Measurements from ENCODE around the gene ACSS3. TPM values are rescaled to one million over a fixed set of nuclear protein-coding genes. Genes with fewer than 3 reads are reported as not detected.

The ACSS3 gene
- total RNA-seq, 1 donor from 2014 or later = 23.4 TPM

DNA sequence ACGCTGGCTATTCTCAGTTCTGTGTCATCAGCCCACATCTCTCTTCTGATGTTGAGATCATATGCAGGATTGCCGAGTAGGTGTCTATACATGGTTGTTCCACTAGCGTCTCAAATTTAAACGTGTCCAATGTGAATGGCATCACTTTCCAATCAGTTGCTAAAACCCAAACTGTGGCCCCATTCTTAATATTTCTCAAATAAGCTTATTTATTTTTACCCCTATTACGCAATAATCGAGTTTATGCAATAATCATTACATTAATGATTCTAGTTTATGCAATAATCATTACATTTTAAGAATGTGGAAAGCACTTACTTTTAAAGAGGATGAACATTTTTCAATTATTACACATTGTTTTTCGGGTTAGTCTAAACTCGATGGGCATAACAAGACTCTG, 47.8 kb downstream of the ACSS3 start:
- Mint-ChIP-seq H3K4me3 (no peak overlapping the region), H3K27ac (no peak overlapping the region), H3K27me3 (ENCODE audit: low read depth) (no peaks in the 10 kb centered on the region), H3K36me3 (peaks cover 14% of the 10 kb centered on the region), H3K9me3 (peaks cover 14% of the 10 kb centered on the region), H3K4me1 (no peaks in the 10 kb centered on the region)
- DNase-seq (ENCODE audit: low spot score in 2 of 2, unreplicated experiment in 2 of 2) = no peak
- TF ChIP-seq, protein P1, sequence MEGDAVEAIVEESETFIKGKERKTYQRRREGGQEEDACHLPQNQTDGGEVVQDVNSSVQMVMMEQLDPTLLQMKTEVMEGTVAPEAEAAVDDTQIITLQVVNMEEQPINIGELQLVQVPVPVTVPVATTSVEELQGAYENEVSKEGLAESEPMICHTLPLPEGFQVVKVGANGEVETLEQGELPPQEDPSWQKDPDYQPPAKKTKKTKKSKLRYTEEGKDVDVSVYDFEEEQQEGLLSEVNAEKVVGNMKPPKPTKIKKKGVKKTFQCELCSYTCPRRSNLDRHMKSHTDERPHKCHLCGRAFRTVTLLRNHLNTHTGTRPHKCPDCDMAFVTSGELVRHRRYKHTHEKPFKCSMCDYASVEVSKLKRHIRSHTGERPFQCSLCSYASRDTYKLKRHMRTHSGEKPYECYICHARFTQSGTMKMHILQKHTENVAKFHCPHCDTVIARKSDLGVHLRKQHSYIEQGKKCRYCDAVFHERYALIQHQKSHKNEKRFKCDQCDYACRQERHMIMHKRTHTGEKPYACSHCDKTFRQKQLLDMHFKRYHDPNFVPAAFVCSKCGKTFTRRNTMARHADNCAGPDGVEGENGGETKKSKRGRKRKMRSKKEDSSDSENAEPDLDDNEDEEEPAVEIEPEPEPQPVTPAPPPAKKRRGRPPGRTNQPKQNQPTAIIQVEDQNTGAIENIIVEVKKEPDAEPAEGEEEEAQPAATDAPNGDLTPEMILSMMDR (IDR thresholded peaks at IDR 0.05; ENCODE audit: unreplicated experiment) = no peak

DNA sequence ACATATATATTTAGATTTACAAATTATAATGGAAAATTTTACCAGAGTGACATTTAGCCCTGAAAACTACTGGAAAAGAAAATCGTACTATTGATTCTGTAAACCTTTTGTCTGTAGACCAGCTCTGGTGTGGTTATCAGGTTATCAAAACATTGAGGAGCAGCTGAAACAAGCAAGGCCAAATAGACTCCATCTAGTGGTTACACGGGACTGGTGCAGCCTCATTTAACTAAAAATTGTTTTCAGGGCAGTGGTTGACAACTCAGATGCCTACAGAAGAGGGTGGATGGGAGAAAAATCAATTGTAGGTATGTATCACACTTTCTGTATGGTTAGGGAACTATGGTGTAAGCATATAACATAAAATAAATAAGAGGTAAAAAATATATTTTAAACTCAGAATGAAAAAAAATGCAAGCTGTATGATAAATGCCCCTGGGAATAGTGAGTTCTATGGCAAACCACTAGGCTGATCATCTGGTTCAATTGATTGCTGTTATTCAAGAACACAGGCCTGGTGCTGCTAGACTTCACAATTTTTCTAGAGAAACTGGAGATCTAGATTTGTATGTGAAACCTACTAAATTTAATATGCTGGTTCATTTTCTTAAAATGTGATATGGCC, 51.2 kb downstream of the ACSS3 start:
- Mint-ChIP-seq H3K27ac (no peak overlapping the region), H3K36me3 (peaks cover 17% of the 10 kb centered on the region), H3K27me3 (ENCODE audit: low read depth) (no peaks in the 10 kb centered on the region), H3K4me1 (no peaks in the 10 kb centered on the region), H3K4me3 (no peak overlapping the region), H3K9me3 (peaks cover 12% of the 10 kb centered on the region)
- no peak for DNase-seq (ENCODE audit: low spot score in 2 of 2, unreplicated experiment in 2 of 2)
- TF ChIP-seq, protein P1 (IDR thresholded peaks at IDR 0.05; ENCODE audit: unreplicated experiment) = peak; percentile 76

DNA sequence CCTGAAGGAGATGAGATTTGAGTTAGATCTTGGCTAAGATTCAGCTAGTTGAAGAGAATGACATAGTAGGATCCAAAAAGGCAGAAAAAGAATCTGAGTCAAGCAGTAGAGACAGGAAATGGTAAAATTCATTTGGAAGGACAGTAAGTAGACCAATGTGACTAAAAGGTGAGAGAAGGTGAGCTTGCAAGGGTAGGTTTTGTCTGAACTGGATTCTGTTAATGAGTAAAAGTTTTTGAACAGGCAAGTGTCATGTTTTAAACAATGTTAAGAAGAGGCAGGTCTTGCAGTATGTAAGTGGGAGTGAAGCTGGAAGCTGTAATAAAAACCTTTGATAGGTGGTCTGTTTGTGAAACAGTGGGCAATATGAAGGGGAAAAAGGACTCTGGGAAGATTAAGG, 58.6 kb downstream of the ACSS3 start:
- Mint-ChIP-seq H3K36me3 (peaks cover 2% of the 10 kb centered on the region), H3K4me1 (peaks cover 20% of the 10 kb centered on the region), H3K9me3 (no peaks in the 10 kb centered on the region), H3K4me3 (no peak overlapping the region), H3K27me3 (ENCODE audit: low read depth) (no peaks in the 10 kb centered on the region), H3K27ac (no peak overlapping the region)
- TF ChIP-seq, protein P1 (IDR thresholded peaks at IDR 0.05; ENCODE audit: unreplicated experiment) = no peak
- DNase-seq (ENCODE audit: low spot score in 2 of 2, unreplicated experiment in 2 of 2) = no peak

DNA sequence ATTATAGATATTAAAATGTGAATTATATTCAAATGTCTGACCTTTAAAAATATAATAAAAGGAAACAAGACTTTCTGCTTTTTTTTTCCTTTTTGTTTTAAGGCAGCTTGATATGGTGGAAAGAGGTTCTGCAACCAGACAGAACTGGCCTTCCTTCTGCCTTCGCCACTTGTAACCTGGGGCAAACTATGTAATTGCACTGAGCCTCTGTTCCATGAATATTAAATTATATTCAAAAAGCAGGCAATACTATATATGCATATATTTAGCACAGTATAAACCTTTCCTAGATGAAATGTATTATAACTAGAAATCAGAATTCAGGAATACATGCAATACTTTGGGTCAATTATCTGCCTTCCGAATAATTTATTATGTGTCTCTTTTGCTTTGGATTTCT, 59.9 kb downstream of the ACSS3 start:
- Mint-ChIP-seq H3K27ac (no peak overlapping the region), H3K36me3 (no peaks in the 10 kb centered on the region), H3K9me3 (no peaks in the 10 kb centered on the region), H3K4me3 (no peak overlapping the region), H3K4me1 (peaks cover 28% of the 10 kb centered on the region), H3K27me3 (ENCODE audit: low read depth) (no peaks in the 10 kb centered on the region)
- TF ChIP-seq, protein P1 (IDR thresholded peaks at IDR 0.05; ENCODE audit: unreplicated experiment) = no peak
- DNase-seq (ENCODE audit: low spot score in 2 of 2, unreplicated experiment in 2 of 2) = no peak

DNA sequence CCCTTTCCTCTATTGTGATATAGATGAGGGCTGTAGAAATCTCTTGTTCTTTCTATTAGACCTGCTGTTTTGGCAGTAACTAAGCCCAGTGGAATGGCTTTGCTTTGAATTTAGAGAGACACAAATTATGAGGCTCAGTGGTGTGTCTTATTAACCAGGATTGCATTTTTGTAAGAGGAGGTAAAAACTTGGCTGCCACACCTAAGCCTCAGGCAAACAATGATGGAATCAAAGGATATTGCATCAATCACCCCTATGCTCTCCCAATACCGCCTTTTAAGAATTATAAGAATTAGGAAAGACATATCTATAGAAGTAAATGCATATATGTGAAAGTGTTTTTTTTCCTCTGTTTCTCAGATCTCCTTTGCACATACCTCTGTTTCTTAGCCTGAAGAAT, 63.3 kb downstream of the ACSS3 start:
- Mint-ChIP-seq H3K27me3 (ENCODE audit: low read depth) (no peaks in the 10 kb centered on the region), H3K9me3 (no peaks in the 10 kb centered on the region), H3K27ac (no peak overlapping the region), H3K4me1 (peaks cover 36% of the 10 kb centered on the region), H3K36me3 (peaks cover 11% of the 10 kb centered on the region), H3K4me3 (no peak overlapping the region)
- no peak for DNase-seq (ENCODE audit: low spot score in 2 of 2, unreplicated experiment in 2 of 2)
- TF ChIP-seq, protein P1 (IDR thresholded peaks at IDR 0.05; ENCODE audit: unreplicated experiment) = no peak

DNA sequence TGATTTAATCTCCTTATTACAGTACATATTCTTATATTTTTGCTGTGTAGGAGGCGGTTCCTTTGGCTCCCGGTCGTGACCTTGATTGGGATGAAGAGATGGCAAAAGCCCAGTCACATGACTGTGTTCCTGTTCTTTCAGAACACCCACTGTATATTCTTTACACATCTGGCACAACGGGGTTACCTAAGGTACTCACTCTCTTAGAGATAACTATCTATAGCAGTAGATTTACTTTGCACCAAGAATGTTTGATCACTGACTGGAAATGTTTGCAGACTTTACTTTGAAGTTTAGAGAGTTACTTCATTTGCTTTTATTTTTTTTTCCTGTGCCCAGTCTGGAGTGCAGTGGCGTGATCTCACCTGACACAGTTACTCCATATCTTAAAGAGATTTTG, 65.2 kb downstream of the ACSS3 start:
- peaks cover 23% of the 10 kb centered on the region for H3K36me3 Mint-ChIP-seq
- TF ChIP-seq, protein P1 (IDR thresholded peaks at IDR 0.05; ENCODE audit: unreplicated experiment) = no peak
- no peak for DNase-seq (ENCODE audit: low spot score in 2 of 2, unreplicated experiment in 2 of 2)
- H3K27ac Mint-ChIP-seq = no peak overlapping the region
- no peak overlapping the region for H3K4me3 Mint-ChIP-seq
- H3K27me3 Mint-ChIP-seq (ENCODE audit: low read depth) = no peaks in the 10 kb centered on the region
- no peaks in the 10 kb centered on the region for H3K9me3 Mint-ChIP-seq
- peaks cover 30% of the 10 kb centered on the region for H3K4me1 Mint-ChIP-seq

All from mesothelial cell of epicardium (in vitro differentiated cells).